HepG2 (cell line): ENCODE measurements around the gene GATD1. TPM values are rescaled to one million over a fixed set of nuclear protein-coding genes. Genes with fewer than 3 reads are reported as not detected.

ENCODE experiments used
- CCDC6 ChIP-seq: sonication (generic); formaldehyde crosslinking; IDR thresholded peaks from 2 replicates; pipeline ENCODE4 v1.8.1; 2022; ENCODE audit warnings: mild to moderate bottlenecking, missing genetic modification reagents, moderate library complexity
- ELF3 ChIP-seq: IDR thresholded peaks from 2 replicates; pipeline ENCODE4 v1.6.1; 2016; ENCODE audit warnings: missing genetic modification reagents, missing compliant biosample characterization
- HCFC1 ChIP-seq: fragments of 150-350 bp; IDR thresholded peaks from 2 replicates; pipeline ENCODE4 v1.6.1; 2014; ENCODE audit warnings: low read depth, low read length
- HNRNPH1 ChIP-seq: fragments of 200-400 bp; formaldehyde crosslinking; optimal IDR thresholded peaks from 2 replicates; pipeline ENCODE3; 2017; ENCODE audit warnings: mild to moderate bottlenecking, low read depth, low read length
- KLF12 ChIP-seq: sonication (generic); formaldehyde crosslinking; IDR thresholded peaks from 2 replicates; pipeline ENCODE4 v1.4.0; 2020; ENCODE audit warnings: missing genetic modification reagents, borderline replicate concordance
- NFATC3 ChIP-seq: sonication (generic); formaldehyde crosslinking; IDR thresholded peaks from 2 replicates; pipeline ENCODE4 v1.5.1; 2020; ENCODE audit warnings: mild to moderate bottlenecking, missing genetic modification reagents
- NRL ChIP-seq: sonication (generic); formaldehyde crosslinking; IDR thresholded peaks from 2 replicates; pipeline ENCODE4 v1.5.0; 2020; ENCODE audit warnings: missing genetic modification reagents, mild to moderate bottlenecking, moderate library complexity, borderline replicate concordance
- POLR2G ChIP-seq: fragments of 200-400 bp; formaldehyde crosslinking; IDR thresholded peaks from 2 replicates; pipeline ENCODE4 v1.6.1; 2018; ENCODE audit warnings: mild to moderate bottlenecking, low read depth, low read length, moderate library complexity
- RNF2 ChIP-seq: fragments of 450-650 bp; conservative IDR thresholded peaks from 2 replicates; pipeline ENCODE4 v1.6.1; 2016; ENCODE audit warnings: low read depth
- SRSF1 ChIP-seq: fragments of 200-400 bp; formaldehyde crosslinking; optimal IDR thresholded peaks from 2 replicates; pipeline ENCODE3; 2017; ENCODE audit warnings: mild to moderate bottlenecking, low read depth, low read length, moderate library complexity
- YEATS2 ChIP-seq: sonication (generic); formaldehyde crosslinking; IDR thresholded peaks from 2 replicates; pipeline ENCODE4 v1.4.0; 2020; ENCODE audit warnings: missing genetic modification reagents, borderline replicate concordance
- ZSCAN9 ChIP-seq: IDR thresholded peaks from 2 replicates; pipeline ENCODE4 v1.6.1; 2016; ENCODE audit warnings: borderline replicate concordance
- polyA plus RNA-seq, 8 experiments: library from polyadenylated mRNA; depleted of rRNA in 3 of 8; stranded (reverse) in 7 of 8; unstranded in 1 of 8; fragments of >200 nt; fragmentation: Illumina TruSeq in 4 of 8; extraction: Trizol in 4 of 8; gene quantifications; 2 replicates each; pipeline versions ENCODE4 v1.2.1 to v1.2.3, GENCODE V29; 2011 to 2016; ENCODE audit warnings: low read depth in 4 of 8, missing spikeins in 1 of 8, mixed read lengths in 1 of 8; ENCODE audit not compliant: insufficient read depth in 1 of 8
- total RNA-seq, 5 experiments: library from RNA; depleted of rRNA; stranded (reverse); fragments of >200 nt; fragmentation: Illumina TruSeq; extraction: Trizol; gene quantifications; 2 replicates each; pipeline ENCODE4 v1.2.3, GENCODE V29; 2016; ENCODE audit warnings: low read depth in 1 of 5
- TF ChIP-seq, protein P1 (sequence below): sonication (generic); formaldehyde crosslinking; IDR thresholded peaks from 2 replicates; pipeline ENCODE4 v1.9.0; 2022; ENCODE audit warnings: missing genetic modification reagents, mild to moderate bottlenecking, borderline replicate concordance
- TF ChIP-seq, protein P2 (sequence below): sonication (generic); formaldehyde crosslinking; IDR thresholded peaks from 2 replicates; pipeline ENCODE4 v1.5.1; 2020; ENCODE audit warnings: mild to moderate bottlenecking, moderate library complexity, missing genetic modification reagents
- TF ChIP-seq, protein P3 (sequence below): sonication (generic); formaldehyde crosslinking; IDR thresholded peaks from 2 replicates; pipeline ENCODE4 v1.4.0; 2020; ENCODE audit warnings: mild to moderate bottlenecking, low read depth, missing genetic modification reagents
- TF ChIP-seq, protein P4 (sequence below): sonication (generic); formaldehyde crosslinking; IDR thresholded peaks from 2 replicates; pipeline ENCODE4 v1.5.0; 2020; ENCODE audit warnings: missing genetic modification reagents
- TF ChIP-seq, protein P5 (sequence below): sonication (generic); formaldehyde crosslinking; IDR thresholded peaks from 2 replicates; pipeline ENCODE4 v1.5.1; 2020; ENCODE audit warnings: mild to moderate bottlenecking, missing genetic modification reagents, borderline replicate concordance
- TF ChIP-seq, protein P6 (sequence below): sonication (generic); formaldehyde crosslinking; IDR thresholded peaks from 2 replicates; pipeline ENCODE4 v1.9.0; 2022; ENCODE audit warnings: low read depth, missing genetic modification reagents

GATD1 gene
- total and polyA plus RNA-seq, 2 of the 13 experiments (the other 11 are each of a cell fraction or from before 2014, with no cell fraction given): 31.3 to 60.5 TPM

DNA sequence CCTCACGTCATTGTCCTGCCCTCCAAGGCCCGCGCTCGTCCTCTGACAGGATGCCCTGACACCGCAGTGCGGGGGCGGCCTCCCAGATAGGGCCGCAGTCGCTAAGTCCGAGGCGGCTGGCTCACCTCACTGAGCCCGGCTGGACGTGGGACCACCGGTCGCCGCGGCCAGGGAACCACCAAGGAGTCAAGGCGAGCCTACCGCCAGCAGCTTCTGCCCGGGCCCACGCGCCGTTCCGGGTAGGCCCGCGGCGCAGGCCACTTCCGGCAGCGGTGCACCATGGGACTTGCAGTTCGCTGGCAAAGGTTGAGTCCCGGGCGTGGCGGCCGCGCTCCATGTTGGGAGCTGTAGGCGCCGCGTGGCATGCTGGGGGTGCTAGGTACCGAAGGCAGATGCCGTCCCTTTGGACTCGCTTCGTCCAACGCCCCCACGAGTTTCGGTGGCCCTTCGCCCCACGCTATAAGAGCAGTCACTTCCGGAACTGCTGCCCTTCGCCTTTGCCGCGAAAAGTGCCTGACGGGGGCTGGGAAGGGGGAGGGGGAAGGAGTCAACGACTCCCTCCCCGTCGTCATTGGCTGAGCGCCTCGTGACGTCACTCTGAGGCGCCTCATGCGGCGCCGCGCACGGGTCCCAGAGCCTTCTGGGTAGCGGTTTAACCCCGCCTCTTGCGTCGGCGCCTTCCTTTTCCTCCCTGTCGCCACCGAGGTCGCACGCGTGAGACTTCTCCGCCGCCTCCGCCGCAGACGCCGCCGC lies 32.2 kb upstream of the GATD1 start, which contains the start of gene RPLP2 (continued):
- peak; percentile 80 for TF ChIP-seq NRL
- peak; percentile 59 for TF ChIP-seq ELF3 (CRISPR knock-in tag)
- peak; percentile 82 for TF ChIP-seq CCDC6 (CRISPR knock-in tag)
- TF ChIP-seq, protein P1, sequence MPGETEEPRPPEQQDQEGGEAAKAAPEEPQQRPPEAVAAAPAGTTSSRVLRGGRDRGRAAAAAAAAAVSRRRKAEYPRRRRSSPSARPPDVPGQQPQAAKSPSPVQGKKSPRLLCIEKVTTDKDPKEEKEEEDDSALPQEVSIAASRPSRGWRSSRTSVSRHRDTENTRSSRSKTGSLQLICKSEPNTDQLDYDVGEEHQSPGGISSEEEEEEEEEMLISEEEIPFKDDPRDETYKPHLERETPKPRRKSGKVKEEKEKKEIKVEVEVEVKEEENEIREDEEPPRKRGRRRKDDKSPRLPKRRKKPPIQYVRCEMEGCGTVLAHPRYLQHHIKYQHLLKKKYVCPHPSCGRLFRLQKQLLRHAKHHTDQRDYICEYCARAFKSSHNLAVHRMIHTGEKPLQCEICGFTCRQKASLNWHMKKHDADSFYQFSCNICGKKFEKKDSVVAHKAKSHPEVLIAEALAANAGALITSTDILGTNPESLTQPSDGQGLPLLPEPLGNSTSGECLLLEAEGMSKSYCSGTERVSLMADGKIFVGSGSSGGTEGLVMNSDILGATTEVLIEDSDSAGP: peak; percentile 93
- TF ChIP-seq HNRNPH1: no peak
- peak; percentile 88; the same call in 1 of the 2 replicates for TF ChIP-seq YEATS2 (CRISPR knock-in tag)
- TF ChIP-seq NFATC3 (CRISPR knock-in tag): no peak
- peak; percentile 95 for TF ChIP-seq POLR2G
- TF ChIP-seq, protein P2, sequence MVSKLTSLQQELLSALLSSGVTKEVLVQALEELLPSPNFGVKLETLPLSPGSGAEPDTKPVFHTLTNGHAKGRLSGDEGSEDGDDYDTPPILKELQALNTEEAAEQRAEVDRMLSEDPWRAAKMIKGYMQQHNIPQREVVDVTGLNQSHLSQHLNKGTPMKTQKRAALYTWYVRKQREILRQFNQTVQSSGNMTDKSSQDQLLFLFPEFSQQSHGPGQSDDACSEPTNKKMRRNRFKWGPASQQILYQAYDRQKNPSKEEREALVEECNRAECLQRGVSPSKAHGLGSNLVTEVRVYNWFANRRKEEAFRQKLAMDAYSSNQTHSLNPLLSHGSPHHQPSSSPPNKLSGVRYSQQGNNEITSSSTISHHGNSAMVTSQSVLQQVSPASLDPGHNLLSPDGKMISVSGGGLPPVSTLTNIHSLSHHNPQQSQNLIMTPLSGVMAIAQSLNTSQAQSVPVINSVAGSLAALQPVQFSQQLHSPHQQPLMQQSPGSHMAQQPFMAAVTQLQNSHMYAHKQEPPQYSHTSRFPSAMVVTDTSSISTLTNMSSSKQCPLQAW: peak; percentile 81
- TF ChIP-seq ZSCAN9: peak; percentile 77; the same call in 1 of the 2 replicates
- peak; percentile 28 for TF ChIP-seq SRSF1
- TF ChIP-seq, protein P3, sequence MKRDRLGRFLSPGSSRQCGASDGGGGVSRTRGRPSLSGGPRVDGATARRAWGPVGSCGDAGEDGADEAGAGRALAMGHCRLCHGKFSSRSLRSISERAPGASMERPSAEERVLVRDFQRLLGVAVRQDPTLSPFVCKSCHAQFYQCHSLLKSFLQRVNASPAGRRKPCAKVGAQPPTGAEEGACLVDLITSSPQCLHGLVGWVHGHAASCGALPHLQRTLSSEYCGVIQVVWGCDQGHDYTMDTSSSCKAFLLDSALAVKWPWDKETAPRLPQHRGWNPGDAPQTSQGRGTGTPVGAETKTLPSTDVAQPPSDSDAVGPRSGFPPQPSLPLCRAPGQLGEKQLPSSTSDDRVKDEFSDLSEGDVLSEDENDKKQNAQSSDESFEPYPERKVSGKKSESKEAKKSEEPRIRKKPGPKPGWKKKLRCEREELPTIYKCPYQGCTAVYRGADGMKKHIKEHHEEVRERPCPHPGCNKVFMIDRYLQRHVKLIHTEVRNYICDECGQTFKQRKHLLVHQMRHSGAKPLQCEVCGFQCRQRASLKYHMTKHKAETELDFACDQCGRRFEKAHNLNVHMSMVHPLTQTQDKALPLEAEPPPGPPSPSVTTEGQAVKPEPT (CRISPR knock-in tag): peak; percentile 59; the same call in 1 of the 2 replicates
- TF ChIP-seq RNF2: peak; percentile 88
- TF ChIP-seq, protein P4, sequence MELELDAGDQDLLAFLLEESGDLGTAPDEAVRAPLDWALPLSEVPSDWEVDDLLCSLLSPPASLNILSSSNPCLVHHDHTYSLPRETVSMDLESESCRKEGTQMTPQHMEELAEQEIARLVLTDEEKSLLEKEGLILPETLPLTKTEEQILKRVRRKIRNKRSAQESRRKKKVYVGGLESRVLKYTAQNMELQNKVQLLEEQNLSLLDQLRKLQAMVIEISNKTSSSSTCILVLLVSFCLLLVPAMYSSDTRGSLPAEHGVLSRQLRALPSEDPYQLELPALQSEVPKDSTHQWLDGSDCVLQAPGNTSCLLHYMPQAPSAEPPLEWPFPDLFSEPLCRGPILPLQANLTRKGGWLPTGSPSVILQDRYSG (CRISPR knock-in tag): 0 out of 2 replicates have a peak, but pooled peaks have one; percentile 23
- TF ChIP-seq, protein P5, sequence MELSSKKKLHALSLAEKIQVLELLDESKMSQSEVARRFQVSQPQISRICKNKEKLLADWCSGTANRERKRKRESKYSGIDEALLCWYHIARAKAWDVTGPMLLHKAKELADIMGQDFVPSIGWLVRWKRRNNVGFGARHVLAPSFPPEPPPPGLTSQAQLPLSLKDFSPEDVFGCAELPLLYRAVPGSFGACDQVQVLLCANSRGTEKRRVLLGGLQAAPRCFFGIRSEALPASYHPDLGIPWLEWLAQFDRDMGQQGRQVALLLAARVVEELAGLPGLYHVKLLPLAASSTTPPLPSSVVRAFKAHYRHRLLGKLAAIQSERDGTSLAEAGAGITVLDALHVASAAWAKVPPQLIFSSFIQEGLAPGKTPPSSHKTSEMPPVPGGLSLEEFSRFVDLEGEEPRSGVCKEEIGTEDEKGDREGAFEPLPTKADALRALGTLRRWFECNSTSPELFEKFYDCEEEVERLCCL: no peak
- TF ChIP-seq, protein P6, sequence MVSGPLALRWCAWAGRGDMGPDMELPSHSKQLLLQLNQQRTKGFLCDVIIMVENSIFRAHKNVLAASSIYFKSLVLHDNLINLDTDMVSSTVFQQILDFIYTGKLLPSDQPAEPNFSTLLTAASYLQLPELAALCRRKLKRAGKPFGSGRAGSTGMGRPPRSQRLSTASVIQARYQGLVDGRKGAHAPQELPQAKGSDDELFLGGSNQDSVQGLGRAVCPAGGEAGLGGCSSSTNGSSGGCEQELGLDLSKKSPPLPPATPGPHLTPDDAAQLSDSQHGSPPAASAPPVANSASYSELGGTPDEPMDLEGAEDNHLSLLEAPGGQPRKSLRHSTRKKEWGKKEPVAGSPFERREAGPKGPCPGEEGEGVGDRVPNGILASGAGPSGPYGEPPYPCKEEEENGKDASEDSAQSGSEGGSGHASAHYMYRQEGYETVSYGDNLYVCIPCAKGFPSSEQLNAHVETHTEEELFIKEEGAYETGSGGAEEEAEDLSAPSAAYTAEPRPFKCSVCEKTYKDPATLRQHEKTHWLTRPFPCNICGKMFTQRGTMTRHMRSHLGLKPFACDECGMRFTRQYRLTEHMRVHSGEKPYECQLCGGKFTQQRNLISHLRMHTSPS (CRISPR knock-in tag): peak; percentile 56; the same call in 1 of the 2 replicates
- TF ChIP-seq HCFC1: peak; percentile 81
- TF ChIP-seq KLF12 (CRISPR knock-in tag): peak; percentile 87
